Right renal pelvis (tissue), 4 donors: ENCODE measurements around the gene DLL4. TPM values are rescaled to one million over a fixed set of nuclear protein-coding genes. Genes with fewer than 3 reads are reported as not detected.
"Not testable (repeated sequence)": the region's sequence is repeated elsewhere in the genome, so short reads cannot be mapped to it uniquely, and the experiment has no call there.

Source experiments
- DNase-seq, 4 donors: peaks; one replicate each; pipeline ENCODE4 v3.0.0-alpha.2; 2013; ENCODE audit warnings: low read depth in 4 of 4, low spot score in 3 of 4, missing footprints in 1 of 4
- polyA plus RNA-seq, 4 donors: library from polyadenylated mRNA; unstranded; fragments of 120-200 nt; gene quantifications; one replicate each; pipeline ENCODE4 v1.2.1, GENCODE V29; 2013; ENCODE audit not compliant: insufficient read length in 4 of 4

Gene DLL4
- polyA plus RNA-seq, 4 donors: 6.9 to 10.0 (median 9.2) TPM

GRCh38 chr15:40940296-40940801 is 11.2 kb downstream of the DLL4 start:
- no peak for DNase-seq

- DNase-seq: no peak
Observed at GRCh38 chr15:40941068-40941527, 12.0 kb downstream of the DLL4 start.

GRCh38 chr15:40941528-40942336 is 12.6 kb downstream of the DLL4 start:
- DNase-seq: peak in 1 of 4 donors; percentile 73

GRCh38 chr15:40942337-40942854 is 13.3 kb downstream of the DLL4 start:
- no peak for DNase-seq

- DNase-seq: no peak
Observed at GRCh38 chr15:40942878-40943277, 13.7 kb downstream of the DLL4 start.

GRCh38 chr15:40943764-40944365 is 14.7 kb downstream of the DLL4 start:
- DNase-seq: no peak

GRCh38 chr15:40944510-40945296 is 15.6 kb downstream of the DLL4 start:
- no peak for DNase-seq

- no peak for DNase-seq
Observed at GRCh38 chr15:40948706-40949473, 19.8 kb downstream of the DLL4 start.

GRCh38 chr15:40949756-40950207 is 20.6 kb downstream of the DLL4 start:
- no peak for DNase-seq

GRCh38 chr15:40951764-40952163 is 22.6 kb downstream of the DLL4 start:
- no peak for DNase-seq

GRCh38 chr15:40952301-40952900 is 23.3 kb downstream of the DLL4 start:
- DNase-seq: no peak

GRCh38 chr15:40952901-40953712 is 24.0 kb downstream of the DLL4 start, which contains the start of gene CHAC1:
Gene CHAC1, plus strand, starts transcription at chr15:40953471. Its CDS starts 113 bp downstream, at chr15:40953584.
- peak in 3 of 4 donors; percentile 80 to 87 (median 86) for DNase-seq

- DNase-seq: no peak
Observed at GRCh38 chr15:40953713-40954074, 24.6 kb downstream of the DLL4 start.

GRCh38 chr15:40954158-40954848 is 25.2 kb downstream of the DLL4 start:
- not testable (repeated sequence) for DNase-seq

GRCh38 chr15:40955141-40955903 is 26.2 kb downstream of the DLL4 start:
- DNase-seq: no peak

GRCh38 chr15:40955930-40956540 is 26.9 kb downstream of the DLL4 start:
- no peak for DNase-seq

GRCh38 chr15:40956541-40956982 is 27.4 kb downstream of the DLL4 start:
- DNase-seq: no peak
